ENCODE data around the gene CWC27.
A peak's percentile ranks its signal among the peaks of the same experiment; 100 is the strongest.
"Not testable (repeated sequence)": the region's sequence is repeated elsewhere in the genome, so short reads cannot be mapped to it uniquely, and the experiment has no call there.

The CWC27 gene

GRCh38 chr5:64789457-64789856 lies 20.7 kb downstream of the CWC27 start:
- FAIRE-seq = no peak

- no peak for FAIRE-seq
These were observed 21.5 kb downstream of the CWC27 start for GRCh38 chr5:64790210-64790609.

- no peak for FAIRE-seq
These were observed 23.7 kb downstream of the CWC27 start for GRCh38 chr5:64792469-64792868.

- FAIRE-seq = no peak
These were observed 25.5 kb downstream of the CWC27 start for GRCh38 chr5:64794053-64794770.

- FAIRE-seq = no peak
These were observed 27.6 kb downstream of the CWC27 start for GRCh38 chr5:64796301-64796700.

GRCh38 chr5:64800926-64801325 lies 32.2 kb downstream of the CWC27 start:
- no peak for FAIRE-seq

- no peak for FAIRE-seq
These were observed 37.8 kb downstream of the CWC27 start for GRCh38 chr5:64806537-64806936.

- FAIRE-seq = no peak
These were observed 38.8 kb downstream of the CWC27 start for GRCh38 chr5:64807520-64807919.

GRCh38 chr5:64811050-64811640 lies 42.4 kb downstream of the CWC27 start:
- peak; percentile 47 for FAIRE-seq

GRCh38 chr5:64814073-64814472 lies 45.3 kb downstream of the CWC27 start:
- no peak for FAIRE-seq

- no peak for FAIRE-seq
These were observed 49.5 kb downstream of the CWC27 start for GRCh38 chr5:64818245-64818644.

GRCh38 chr5:64819345-64819744 lies 50.6 kb downstream of the CWC27 start:
- not testable (repeated sequence) for FAIRE-seq

GRCh38 chr5:64822320-64822719 lies 53.6 kb downstream of the CWC27 start:
- no peak for FAIRE-seq

- peak; percentile 31 for FAIRE-seq
These were observed 57.8 kb downstream of the CWC27 start for GRCh38 chr5:64826541-64826940.

GRCh38 chr5:64827703-64828102 lies 59.0 kb downstream of the CWC27 start:
- no peak for FAIRE-seq

GRCh38 chr5:64830650-64831049 lies 61.9 kb downstream of the CWC27 start:
- FAIRE-seq = not testable (repeated sequence)

- no peak for FAIRE-seq
These were observed 63.3 kb downstream of the CWC27 start for GRCh38 chr5:64831996-64832395.

- no peak for FAIRE-seq
These were observed 65.3 kb downstream of the CWC27 start for GRCh38 chr5:64834037-64834436.

- no peak for FAIRE-seq
These were observed 65.9 kb downstream of the CWC27 start for GRCh38 chr5:64834611-64835010.

GRCh38 chr5:64835266-64835665 lies 66.5 kb downstream of the CWC27 start:
- no peak for FAIRE-seq

GRCh38 chr5:64836190-64836755 lies 67.5 kb downstream of the CWC27 start:
- FAIRE-seq = no peak

GRCh38 chr5:64836786-64837185 lies 68.1 kb downstream of the CWC27 start:
- no peak for FAIRE-seq

- FAIRE-seq = no peak
These were observed 69.6 kb downstream of the CWC27 start for GRCh38 chr5:64838376-64838775.

GRCh38 chr5:64838803-64839202 lies 70.1 kb downstream of the CWC27 start:
- no peak for FAIRE-seq

Measured in colon (tissue), 2 donors.